UCSD-AML1 (cell line): ENCODE data around the gene DOCK11.
A peak's percentile ranks its signal among the peaks of the same experiment; 100 is the strongest.
"Not testable (repeated sequence)": the region's sequence is repeated elsewhere in the genome, so short reads cannot be mapped to it uniquely, and the experiment has no call there.

Experiments
- DNase-seq: peaks from one replicate; lab custom pipeline; 2025; ENCODE audit not compliant: unreplicated experiment; lab: John Stamatoyannopoulos, UW

The DOCK11 gene

DNA sequence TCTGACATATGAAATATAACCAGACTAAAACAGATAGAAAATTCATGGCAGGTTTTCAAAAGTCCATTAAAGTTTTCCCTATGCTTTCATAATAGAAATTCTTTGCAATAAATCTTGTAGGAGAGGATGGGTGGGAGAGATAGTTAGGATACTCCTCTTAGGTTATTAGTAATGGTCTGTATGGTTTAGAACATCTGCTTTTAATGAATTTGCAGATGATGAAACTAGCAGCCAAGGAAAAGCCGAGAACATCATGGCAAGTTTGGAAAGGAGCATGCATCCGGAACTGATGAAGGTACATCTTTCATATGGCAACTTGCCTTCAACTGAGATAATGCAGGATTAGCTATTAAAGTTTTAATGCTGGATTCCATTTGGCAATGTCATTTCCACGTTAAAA is 70.7 kb downstream of the DOCK11 start:
- no peak for DNase-seq

DNA sequence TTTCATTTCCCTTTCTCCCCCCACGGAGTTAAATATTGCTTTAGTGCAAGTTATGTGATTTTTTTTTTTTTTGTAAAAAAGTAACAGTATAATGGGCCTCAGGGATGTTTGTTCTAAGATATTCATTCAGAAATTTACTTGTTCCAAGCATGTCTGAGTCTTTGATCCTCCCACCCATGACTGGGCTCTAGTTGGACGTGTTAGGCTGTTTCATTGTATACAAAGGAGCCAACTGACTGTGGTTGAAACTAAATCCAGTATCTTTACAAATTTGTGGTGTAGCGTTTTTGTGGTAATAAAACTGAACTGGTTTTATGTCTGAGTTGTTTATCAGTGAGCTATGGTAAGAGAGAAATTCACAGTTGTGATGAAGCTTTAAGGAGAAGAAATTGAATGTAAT is 74.1 kb downstream of the DOCK11 start:
- no peak for DNase-seq

DNA sequence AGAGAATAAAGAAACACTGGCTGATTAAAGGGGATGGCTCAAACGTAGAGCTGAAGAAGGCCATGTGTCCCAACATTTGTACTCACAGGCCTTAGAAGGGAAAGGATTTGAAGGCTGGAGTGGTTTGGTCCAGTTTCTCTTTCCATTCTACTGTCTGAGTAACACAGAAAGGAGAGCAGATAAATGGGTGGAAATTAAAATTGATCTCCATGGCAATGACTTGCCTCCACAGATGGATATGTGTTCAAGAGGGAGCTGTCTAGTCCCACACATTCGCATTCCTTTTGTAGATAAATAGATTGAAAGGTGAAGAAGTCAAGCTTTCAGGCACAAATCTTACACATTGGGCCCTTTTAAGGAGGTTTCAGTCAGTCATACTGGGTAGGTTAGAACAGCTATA is 74.6 kb downstream of the DOCK11 start:
- no peak for DNase-seq

DNA sequence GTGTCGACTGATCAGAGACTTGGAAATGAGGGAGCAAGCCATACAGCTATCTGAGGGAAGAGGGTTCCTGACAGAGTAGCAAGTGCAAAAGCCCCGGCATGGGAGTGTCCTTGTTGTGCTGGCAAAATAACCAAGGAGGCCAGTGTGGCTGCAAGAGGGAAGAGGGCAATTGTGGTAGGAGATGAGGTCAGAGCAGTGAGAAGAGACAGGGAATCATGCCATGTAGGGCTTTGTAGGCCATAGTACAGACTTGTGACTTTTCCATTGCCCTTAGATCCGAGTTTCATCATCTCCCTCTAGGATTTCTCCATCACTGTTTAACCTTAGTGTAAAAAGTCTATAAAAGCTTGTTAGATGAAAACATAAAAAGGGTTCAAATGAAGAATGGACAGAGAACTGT is 76.2 kb downstream of the DOCK11 start:
- no peak for DNase-seq

DNA sequence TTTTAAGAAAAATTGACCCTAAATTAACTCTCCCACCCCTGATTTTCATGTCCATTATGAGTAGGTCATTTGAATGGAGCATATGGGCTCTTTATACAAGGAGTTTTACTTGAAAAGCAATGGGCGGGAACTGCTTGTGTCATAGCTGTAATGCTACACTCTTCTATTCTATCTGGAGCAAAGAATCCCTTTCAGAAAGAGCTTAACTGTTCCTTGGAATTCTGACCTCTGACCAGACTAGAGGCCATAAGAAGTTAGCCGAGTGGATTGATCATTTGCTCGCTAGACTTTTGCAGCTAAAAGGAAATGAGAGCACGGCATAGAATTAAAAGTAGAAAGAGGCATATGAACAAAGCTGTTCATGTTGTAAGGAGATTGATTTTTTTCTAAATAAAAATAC is 79.1 kb downstream of the DOCK11 start:
- no peak for DNase-seq

DNA sequence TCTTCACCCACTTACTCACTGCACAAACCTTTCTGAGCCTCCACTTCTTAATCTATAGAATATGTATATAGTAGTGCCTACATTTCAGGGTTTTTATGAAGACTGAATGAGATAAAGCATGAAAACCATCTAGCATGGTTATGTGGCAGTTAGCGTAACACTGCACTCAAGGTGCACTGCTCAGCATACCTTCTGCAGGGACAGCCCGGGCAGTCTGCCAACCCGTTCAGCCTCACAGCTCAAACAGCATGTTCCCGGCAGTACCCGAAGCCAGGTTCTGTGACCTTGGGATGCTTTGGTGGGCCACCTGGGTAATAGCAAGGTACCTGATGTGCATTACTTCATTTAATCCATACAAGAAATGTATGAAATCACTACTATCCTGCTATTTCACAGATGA is 81.4 kb downstream of the DOCK11 start:
- DNase-seq: no peak

DNA sequence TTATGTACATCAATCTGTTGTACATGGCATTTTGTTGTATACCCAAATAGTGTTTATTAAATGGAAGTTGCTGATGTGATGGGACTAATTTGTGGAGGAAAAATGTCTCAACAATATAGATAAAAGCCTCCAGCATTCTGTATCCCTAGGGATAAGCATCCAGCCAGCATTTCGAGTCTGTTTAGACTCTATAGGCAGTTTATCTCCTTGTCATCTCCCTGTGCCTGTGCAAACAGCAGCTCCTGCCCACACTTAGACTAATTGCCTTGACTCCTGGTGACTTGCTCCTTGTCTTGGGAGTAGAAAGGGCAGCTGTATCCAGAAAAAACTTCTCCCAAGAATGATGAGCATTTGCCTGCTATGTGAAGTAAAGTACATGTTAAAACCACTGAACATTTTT is 83.8 kb downstream of the DOCK11 start:
- DNase-seq: no peak

DNA sequence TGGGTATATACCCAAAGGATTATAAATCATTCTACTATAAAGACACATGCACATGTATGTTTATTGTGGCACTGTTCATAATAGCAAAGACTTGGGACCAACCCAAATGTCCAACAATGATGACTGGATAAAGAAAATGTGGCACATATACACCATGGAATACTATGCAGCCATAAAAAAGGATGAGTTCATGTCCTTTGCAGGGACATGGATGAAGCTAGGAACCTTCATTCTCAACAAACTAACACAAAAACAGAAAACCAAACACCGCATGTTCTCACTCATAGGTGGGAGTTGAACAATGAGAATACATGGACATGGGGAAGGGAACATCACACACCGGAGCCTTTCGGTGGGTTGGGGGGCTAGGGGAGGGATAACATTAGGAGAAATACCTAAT is 87.3 kb downstream of the DOCK11 start:
- DNase-seq: not testable (repeated sequence)

DNA sequence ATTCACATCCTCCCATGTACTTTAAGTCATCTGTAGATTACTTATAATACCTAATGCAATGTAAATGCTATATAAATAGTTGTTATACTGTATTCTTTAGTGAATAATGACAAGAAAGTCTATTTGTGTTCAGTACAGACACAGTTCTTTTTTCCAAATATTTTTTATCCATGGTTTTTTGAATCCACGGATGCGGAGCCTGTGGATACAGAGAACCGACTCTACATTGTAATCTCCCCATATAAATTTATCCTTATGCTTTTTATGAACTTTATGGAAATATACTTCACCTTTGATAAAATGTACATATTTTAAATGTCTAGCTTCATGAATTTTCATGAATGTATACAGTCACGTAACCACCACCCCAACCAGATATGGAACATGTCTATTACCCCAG is 88.2 kb downstream of the DOCK11 start:
- no peak for DNase-seq

DNA sequence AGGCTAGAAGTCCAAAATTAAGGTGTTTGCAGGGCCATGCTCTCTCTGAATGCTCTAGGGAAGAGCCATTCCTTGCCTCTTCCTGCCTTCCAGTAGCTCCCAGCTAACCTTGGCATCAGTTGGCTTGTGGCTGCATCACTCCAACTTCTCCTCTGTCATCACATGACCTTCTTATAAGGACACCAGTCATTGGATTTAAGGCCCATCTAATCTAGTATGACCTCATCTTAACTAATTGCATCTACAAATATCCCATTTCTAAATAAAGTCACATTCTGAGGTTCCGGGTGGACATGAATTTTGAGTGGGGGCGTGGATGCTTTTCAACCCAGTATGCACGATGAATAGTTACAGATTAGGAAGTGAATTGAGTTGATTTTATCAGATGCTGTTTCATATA is 89.7 kb downstream of the DOCK11 start:
- no peak for DNase-seq

DNA sequence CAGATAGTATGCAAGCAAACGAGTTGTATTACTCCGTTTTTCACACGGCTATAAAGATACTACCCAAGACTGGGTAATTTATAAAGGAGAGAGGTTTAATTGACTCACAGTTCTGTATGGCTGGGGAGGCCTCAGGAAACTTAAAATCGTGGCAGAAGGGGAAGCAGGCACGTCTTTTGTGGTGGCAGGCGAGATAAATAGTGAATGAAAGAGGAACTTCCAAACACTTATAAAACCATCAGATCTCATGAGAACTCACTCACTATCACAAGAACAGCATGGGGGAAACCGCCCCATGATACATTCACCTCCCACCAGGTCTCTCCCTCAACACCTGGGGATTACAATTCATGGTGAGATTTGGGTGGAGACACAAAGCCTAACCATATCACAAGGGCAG is 90.6 kb downstream of the DOCK11 start:
- DNase-seq: peak; percentile 19

DNA sequence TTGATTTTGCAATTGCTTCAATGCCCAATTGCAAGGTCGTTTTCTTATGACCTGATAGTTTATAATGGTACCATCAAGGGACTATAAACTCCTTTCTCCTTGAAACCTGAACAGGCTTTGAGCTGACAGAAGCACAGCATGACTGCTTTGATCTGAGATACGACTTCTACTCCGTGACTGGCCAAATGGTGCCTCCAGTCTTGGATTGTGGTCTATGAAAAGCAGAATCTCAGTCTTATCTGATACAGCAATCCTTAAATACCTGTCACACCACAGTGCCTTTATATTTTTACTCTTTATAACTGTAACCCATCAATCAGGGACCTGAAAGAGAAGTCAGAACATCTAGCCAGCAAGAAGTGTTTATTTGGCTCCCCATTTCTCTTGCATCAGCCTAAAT is 93.1 kb downstream of the DOCK11 start:
- no peak for DNase-seq

DNA sequence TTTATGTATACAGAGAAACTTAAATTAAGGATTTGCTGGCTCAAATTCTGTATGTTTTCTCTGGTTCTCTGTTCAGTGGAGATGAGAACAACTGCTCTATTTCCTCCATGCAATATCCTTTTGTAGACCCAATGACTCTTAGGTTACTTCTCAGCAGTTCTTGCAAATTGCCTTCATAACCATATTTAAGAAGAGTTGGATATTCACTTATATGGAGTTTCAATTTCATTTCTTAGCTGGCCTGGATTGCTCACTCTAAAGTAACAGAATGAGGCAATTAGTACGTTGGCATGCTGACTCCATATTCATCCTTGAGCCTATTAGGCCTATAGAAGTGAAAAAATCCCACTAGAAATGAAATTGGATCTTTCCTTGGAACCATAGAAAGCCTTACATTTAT is 93.6 kb downstream of the DOCK11 start:
- DNase-seq: no peak

DNA sequence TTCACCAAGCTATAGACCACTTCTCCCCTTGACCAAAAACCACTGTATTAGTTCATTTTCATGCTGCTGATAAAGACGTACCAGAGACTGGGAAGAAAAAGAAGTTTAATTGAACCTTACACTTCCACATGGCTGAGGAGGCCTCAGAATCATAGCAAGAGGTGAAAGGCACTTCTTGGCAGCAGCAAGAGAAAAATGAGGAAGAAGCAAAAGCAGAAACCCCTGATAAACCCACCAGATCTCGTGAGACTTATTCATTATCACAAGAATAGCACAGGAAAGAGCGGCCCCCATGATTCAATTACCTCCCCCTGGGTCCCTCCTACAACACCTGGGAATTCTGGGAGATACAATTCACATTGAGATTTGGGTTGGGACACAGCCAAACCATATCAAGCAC is 97.8 kb downstream of the DOCK11 start:
- DNase-seq: no peak

DNA sequence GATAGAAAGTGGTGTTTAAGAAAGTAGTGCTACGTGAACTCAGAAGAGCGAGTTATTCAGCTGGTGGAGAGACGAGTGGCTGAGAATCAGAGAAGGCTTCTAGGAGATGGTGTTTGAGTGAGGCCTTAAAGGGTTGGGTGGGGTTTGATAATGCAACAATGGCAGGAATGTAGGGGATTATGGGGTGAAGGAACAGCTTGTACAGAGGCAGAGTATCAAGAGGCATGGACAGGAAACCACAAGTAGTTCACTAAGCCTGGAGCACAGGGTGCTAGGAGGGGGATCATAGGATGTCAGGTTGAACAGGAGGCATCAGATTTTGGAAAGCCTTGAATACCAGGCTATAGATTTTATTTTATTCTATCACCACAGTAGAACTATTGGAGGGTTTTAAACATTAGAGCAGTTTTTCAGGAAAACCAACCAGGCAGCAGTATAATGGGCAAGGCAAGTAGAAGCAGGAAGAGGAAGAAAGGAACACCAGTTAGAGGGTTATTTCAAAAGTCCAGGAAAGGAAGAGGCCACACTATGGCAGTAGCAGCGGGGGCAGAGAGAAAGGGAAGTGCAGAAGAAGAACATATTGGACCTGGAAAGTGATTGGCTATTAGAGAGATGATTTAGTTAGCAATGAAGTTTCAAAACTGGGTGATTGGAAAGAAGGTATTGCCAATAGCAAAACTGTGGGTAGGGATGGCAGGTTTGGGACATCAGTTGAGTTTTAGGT is 99.2 kb downstream of the DOCK11 start:
- no peak for DNase-seq

DNA sequence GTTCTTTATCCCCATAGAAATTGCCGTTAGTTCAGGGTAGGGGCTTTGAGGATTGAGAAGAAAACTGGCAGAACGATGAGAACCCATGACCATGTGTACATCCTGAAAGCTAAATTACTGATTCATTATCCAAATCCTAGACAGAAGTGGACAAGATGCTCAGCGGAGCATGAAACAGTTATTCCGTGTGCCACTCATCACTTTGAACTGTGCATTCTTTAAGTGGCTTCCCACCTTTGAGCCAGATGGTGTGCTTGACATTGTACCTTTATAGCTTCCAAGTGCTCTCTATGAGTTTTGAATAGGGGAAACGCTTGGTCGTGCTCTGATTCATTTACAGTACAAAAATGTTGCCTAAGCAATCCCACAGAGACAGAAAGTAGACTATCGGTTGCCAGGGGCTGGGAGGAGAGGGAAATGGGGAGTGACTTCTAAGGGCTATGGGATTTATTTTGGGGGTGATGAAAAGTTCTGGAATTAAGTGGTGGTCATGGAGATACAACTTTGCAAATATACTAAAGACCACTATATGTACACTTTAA is 100.0 kb downstream of the DOCK11 start:
- DNase-seq: no peak

DNA sequence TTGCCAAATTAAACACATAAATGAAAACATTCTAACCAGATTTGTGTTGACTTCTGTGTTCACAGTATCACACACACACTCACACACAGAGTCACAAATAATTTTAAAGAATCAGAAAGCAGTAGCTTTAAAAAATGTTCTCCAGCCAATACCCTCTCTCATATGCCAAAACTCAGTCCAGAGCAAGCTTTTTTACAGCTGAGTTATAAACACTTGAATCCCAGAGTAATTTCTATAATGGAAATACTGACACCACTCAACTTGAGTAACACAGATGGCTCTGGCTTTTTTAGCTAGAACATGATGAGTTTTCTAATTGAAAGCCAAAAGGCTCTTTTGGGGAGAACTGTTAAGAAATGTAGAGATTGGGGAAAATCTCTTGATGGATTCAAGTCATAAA is 100.8 kb downstream of the DOCK11 start:
- no peak for DNase-seq

DNA sequence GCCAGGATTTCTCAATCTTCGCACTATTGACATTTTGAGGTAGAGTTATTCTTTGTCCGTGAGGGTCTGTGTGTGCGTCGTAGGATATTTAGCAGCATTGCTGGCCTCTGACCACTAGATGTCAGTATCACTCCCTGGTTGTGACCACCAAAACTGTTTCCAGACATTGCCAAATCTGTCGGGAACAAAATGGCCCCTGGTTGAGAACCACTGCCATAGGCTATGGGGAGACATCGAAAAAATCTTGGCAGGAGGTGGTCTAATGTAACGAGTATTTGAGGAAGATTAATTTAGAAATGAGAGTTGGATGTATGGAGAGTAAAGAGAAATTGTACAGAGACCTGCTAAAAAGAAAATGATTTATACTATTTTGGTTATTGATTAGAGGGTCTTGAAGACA is 108.4 kb downstream of the DOCK11 start:
- DNase-seq: no peak

DNA sequence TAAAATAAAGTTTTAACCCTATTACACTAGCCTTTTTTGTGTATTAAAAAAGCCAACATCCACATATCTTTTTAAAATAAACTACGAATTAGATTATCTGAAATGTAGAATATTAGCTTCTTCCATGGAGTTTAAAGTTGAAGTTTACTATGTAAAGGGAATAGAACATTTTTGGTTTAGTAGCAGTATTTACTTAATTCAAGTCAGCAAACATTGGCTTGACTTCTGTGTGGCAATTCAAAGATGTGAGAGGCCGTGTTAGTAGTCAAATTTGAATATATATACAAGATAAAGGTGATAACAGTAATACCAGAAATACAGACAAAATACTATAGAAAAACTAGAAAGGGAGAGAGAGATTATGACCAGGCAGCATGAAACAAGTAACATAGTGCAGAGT is 116.7 kb downstream of the DOCK11 start:
- no peak for DNase-seq

DNA sequence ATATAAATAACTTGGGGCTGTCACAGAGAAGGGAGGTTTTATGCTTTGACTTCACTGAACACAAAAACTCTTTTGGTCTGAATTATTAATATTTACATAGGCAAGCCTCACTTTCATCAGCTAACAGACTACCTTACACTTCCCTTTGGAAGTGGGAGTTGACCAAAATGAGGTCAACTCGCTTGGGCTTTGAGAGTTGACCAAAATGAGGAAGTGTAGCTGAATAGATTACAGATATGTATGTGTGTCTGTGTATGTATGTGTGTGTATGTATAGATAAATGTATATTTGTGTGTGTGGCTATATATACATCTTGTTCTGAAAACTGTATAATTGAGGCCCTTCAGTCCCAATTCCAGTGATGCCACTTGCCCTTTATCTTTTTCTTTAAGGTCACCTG is 118.5 kb downstream of the DOCK11 start:
- DNase-seq: no peak

DNA sequence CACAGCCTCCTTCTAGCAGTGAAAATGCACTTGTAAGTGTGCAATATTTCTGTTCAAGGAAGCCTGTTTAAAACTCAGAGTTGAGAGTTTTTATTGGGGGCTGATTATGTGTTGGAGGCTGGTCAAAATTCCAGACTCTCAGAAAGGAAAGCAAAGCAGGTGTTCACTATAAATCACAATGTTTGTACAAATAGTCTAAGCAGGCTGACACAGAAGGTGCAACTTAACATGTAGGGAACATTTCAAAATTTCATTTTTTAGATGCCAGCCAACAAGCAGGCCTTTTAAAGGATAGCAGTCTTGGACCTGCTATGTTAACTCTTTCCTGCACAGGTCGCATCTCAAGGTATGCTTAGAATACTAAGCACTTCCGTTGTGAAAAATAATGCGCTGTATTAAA is 119.5 kb downstream of the DOCK11 start:
- DNase-seq: no peak

DNA sequence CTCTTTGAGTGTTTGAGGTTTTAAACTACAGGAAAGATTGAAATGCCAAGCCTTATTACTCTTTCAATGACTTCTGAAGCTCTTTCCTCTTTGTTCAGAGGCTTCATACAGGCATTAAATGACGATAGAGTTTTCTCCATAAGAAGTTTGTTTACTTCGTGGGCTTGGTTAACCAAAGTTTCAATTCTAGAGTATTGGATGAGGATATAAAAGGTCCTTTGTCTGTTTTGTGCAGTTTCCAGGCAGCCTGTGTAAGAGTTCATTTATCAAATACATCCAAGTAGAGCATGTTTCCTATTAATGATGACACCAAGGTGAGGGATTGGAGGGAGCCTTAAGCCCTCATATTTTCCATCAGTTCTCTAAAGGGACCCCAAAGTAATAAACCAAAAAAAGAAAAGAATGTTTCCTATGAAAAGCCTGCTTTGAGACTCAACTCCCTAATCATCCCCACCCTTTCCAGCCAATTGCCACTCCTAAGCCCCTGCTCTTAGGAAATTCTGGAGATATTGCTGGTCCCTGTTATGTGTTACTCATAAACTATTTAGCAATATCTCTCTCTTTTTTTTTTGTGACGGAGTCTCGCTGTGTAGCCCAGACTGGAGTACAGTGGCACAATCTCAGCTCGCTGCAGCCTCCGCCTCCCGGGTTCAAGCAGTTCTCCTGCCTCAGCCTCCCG is 125.6 kb downstream of the DOCK11 start:
- no peak for DNase-seq

DNA sequence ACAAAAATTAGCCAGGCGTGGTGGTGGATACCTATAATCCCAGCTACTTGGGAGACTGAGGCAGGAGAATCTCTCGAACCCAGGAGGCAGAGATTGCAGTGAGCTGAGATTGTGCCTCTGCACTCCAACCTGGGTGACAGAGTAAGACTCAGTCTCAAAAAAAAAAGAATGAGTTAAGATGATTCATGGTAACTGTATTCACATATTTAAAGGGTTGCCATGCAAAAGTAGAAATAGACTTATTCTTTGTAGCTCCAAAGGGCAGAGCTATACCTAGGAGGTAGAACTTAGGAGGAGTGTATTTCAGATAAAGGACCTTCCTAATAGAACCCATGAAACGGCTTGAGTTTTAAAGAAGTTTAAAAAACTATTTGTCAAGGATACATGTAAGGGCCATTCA is 127.4 kb downstream of the DOCK11 start:
- no peak for DNase-seq
